Neuronal stem cell (in vitro differentiated cells): ENCODE measurements around the gene ADGRG6.

Source experiments
- DNase-seq: peaks from one replicate; pipeline ENCODE4 v3.0.0-alpha.2; 2013; ENCODE audit warnings: low spot score
- H2AFZ ChIP-seq: one replicate; pipeline ENCODE4 v1.6.1; 2013; ENCODE audit warnings: mild to moderate bottlenecking, low read length, inconsistent platforms
- H2AK5ac ChIP-seq: 2 replicates; pipeline ENCODE4 v1.6.1; 2013; ENCODE audit warnings: low read depth, mild to moderate bottlenecking, inconsistent platforms, low read length, moderate library complexity, mixed read lengths
- H2BK120ac ChIP-seq: 2 replicates; pipeline ENCODE4 v1.6.1; 2013; ENCODE audit warnings: low read depth, mild to moderate bottlenecking, inconsistent platforms, low read length, moderate library complexity, mixed read lengths
- H2BK12ac ChIP-seq: one replicate; pipeline ENCODE4 v1.6.1; 2013; ENCODE audit warnings: low read length, inconsistent platforms
- H2BK15ac ChIP-seq: 2 replicates; pipeline ENCODE4 v1.6.1; 2013; ENCODE audit warnings: mild to moderate bottlenecking, low read length, inconsistent platforms, mixed read lengths
- H2BK5ac ChIP-seq: one replicate; pipeline ENCODE4 v1.6.1; 2013; ENCODE audit warnings: inconsistent platforms, mild to moderate bottlenecking, low read length, moderate library complexity
- H3K14ac ChIP-seq: one replicate; pipeline ENCODE4 v1.6.1; 2013; ENCODE audit warnings: low read length, inconsistent platforms
- H3K18ac ChIP-seq: 2 replicates; pipeline ENCODE4 v1.6.1; 2013; ENCODE audit warnings: low read length, inconsistent platforms
- H3K23ac ChIP-seq: 2 replicates; pipeline ENCODE4 v1.6.1; 2013; ENCODE audit warnings: low read depth, mild to moderate bottlenecking, mixed read lengths, low read length, inconsistent platforms; ENCODE audit not compliant: poor library complexity
- H3K27ac ChIP-seq: replicated peaks from 3 replicates; pipeline ENCODE4 v1.5.1; 2013; ENCODE audit warnings: low read length, inconsistent platforms
- H3K27me3 ChIP-seq, 3 experiments: 2 replicates each; pipeline ENCODE4 v1.6.1; 2013; ENCODE audit warnings: low read length in 3 of 3, mild to moderate bottlenecking in 2 of 3, inconsistent platforms in 1 of 3, low read depth in 1 of 3, mixed read lengths in 1 of 3, moderate library complexity in 1 of 3; ENCODE audit not compliant: control insufficient read depth in 3 of 3, insufficient read depth in 3 of 3
- H3K36me3 ChIP-seq, 2 donors: replicated peaks in 1 of 2; 2 replicates each; pipeline ENCODE4 v1.6.1; 2013; ENCODE audit warnings: low read length in 2 of 2; ENCODE audit not compliant: control insufficient read depth in 2 of 2, insufficient read depth in 2 of 2
- H3K4ac ChIP-seq: 2 replicates; pipeline ENCODE4 v1.6.1; 2013; ENCODE audit warnings: inconsistent platforms, mild to moderate bottlenecking, low read length, moderate library complexity
- H3K4me1 ChIP-seq, 2 donors: 1 replicate in 1 of 2; 2 replicates in 1 of 2; pipeline ENCODE4 v1.6.1; 2013; ENCODE audit warnings: low read length in 2 of 2, low read depth in 1 of 2; ENCODE audit not compliant: control insufficient read depth in 2 of 2, insufficient read depth in 1 of 2
- H3K4me2 ChIP-seq: one replicate; pipeline ENCODE4 v1.6.1; 2013; ENCODE audit warnings: mild to moderate bottlenecking, low read length, inconsistent platforms; ENCODE audit not compliant: insufficient read depth, poor library complexity, severe bottlenecking
- H3K4me3 ChIP-seq, 2 donors: 2 replicates each; pipeline ENCODE4 v1.5.1; 2013; ENCODE audit warnings: low read length in 2 of 2, mild to moderate bottlenecking in 2 of 2, inconsistent platforms in 1 of 2, moderate library complexity in 1 of 2
- H3K79me1 ChIP-seq: one replicate; pipeline ENCODE4 v1.6.1; 2013; ENCODE audit warnings: low read depth, mild to moderate bottlenecking, inconsistent platforms, low read length, moderate library complexity
- H3K9ac ChIP-seq: one replicate; pipeline ENCODE4 v1.6.1; 2013; ENCODE audit warnings: mild to moderate bottlenecking, low read depth, low read length, inconsistent platforms; ENCODE audit not compliant: poor library complexity
- H3K9me3 ChIP-seq, 2 donors: replicated peaks in 1 of 2; 2 replicates each; pipeline versions ENCODE3 to v1.6.1; 2013; ENCODE audit warnings: low read length in 2 of 2, mild to moderate bottlenecking in 2 of 2, inconsistent platforms in 1 of 2, low read depth in 1 of 2, mixed read lengths in 1 of 2, moderate library complexity in 1 of 2; ENCODE audit not compliant: control insufficient read depth in 2 of 2, insufficient read depth in 1 of 2
- H4K8ac ChIP-seq: one replicate; pipeline ENCODE4 v1.6.1; 2013; ENCODE audit warnings: low read depth, mild to moderate bottlenecking, inconsistent platforms, low read length, moderate library complexity
- H4K91ac ChIP-seq: one replicate; pipeline ENCODE4 v1.6.1; 2013; ENCODE audit warnings: low read length, low read depth, mild to moderate bottlenecking, inconsistent platforms; ENCODE audit not compliant: poor library complexity
- WGBS, 2 donors: extraction: QIAGEN DNeasy Blood & Tissue Kit; methylation state at CpG; one replicate each; pipeline ENCODE4 v1.1.7; 2013; ENCODE audit warnings: missing lambda C conversion rate in 2 of 2, mixed read lengths in 1 of 2; ENCODE audit not compliant: insufficient read length in 2 of 2, insufficient replicate concordance in 1 of 2; ENCODE audit errors: extremely low coverage in 2 of 2; 5-methylcytosine and 5-hydroxymethylcytosine counted together

The ADGRG6 gene

DNA sequence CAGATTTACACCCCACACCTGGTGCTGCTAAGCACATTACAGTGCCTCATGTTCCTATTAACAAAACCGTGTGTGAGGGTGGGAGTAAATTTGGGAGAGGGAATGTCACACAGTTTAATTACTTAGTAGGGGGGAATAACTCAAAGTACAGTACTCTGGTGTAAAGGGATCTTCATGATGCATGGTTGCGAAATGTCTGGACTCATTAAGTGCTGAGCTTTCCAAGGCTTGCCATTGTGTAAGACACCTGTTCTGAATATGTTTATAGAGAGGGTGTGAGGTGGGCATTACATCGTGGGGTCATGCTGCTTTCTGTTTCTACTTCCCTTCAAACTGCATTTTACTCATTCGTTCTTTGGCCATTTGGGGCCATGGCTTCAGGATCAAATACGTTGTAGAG lies 181.2 kb downstream of the ADGRG6 start:
- Histone ChIP-seq H2BK12ac (no peak overlapping the region), H3K9ac (no peak overlapping the region), H3K23ac (no peak overlapping the region), H3K36me3 (no peaks in the 10 kb centered on the region), H3K27me3 (no peaks in the 10 kb centered on the region), H3K4me2 (no peak overlapping the region), H3K9me3 (no peaks in the 10 kb centered on the region), H3K14ac (no peak overlapping the region), H2AK5ac (no peak overlapping the region), H2BK15ac (no peak overlapping the region), H3K18ac (no peak overlapping the region), H4K91ac (no peak overlapping the region), H3K4me1 (no peaks in the 10 kb centered on the region), H4K8ac (no peak overlapping the region), H3K4me3 (no peak overlapping the region), H3K4ac (no peak overlapping the region), H3K27ac (no peak overlapping the region), H3K79me1 (no peaks in the 10 kb centered on the region), H2AFZ (no peak overlapping the region), H2BK5ac (no peak overlapping the region), H2BK120ac (no peak overlapping the region)
- DNase-seq = no peak
- WGBS, 2 donors = no CpG with 5 or more reads among the region's 5 CpGs

- Histone ChIP-seq H3K18ac (no peak overlapping the region), H2AFZ (no peak overlapping the region), H3K14ac (no peak overlapping the region), H2AK5ac (no peak overlapping the region), H4K91ac (no peak overlapping the region), H3K4me3 (no peak overlapping the region), H2BK5ac (no peak overlapping the region), H3K27me3 (no peaks in the 10 kb centered on the region), H3K79me1 (no peaks in the 10 kb centered on the region), H3K23ac (no peak overlapping the region), H3K4me2 (no peak overlapping the region), H3K27ac (no peak overlapping the region), H3K36me3 (no peaks in the 10 kb centered on the region), H4K8ac (no peak overlapping the region), H3K9me3 (no peaks in the 10 kb centered on the region), H3K9ac (no peak overlapping the region), H2BK15ac (no peak overlapping the region), H3K4ac (no peak overlapping the region), H3K4me1 (no peaks in the 10 kb centered on the region), H2BK12ac (no peak overlapping the region), H2BK120ac (no peak overlapping the region)
- DNase-seq = no peak
- no CpG with 5 or more reads among the region's 2 CpGs for WGBS, 2 donors
These were observed 183.4 kb downstream of the ADGRG6 start for GRCh38 chr6:142485256-142485655.

DNA sequence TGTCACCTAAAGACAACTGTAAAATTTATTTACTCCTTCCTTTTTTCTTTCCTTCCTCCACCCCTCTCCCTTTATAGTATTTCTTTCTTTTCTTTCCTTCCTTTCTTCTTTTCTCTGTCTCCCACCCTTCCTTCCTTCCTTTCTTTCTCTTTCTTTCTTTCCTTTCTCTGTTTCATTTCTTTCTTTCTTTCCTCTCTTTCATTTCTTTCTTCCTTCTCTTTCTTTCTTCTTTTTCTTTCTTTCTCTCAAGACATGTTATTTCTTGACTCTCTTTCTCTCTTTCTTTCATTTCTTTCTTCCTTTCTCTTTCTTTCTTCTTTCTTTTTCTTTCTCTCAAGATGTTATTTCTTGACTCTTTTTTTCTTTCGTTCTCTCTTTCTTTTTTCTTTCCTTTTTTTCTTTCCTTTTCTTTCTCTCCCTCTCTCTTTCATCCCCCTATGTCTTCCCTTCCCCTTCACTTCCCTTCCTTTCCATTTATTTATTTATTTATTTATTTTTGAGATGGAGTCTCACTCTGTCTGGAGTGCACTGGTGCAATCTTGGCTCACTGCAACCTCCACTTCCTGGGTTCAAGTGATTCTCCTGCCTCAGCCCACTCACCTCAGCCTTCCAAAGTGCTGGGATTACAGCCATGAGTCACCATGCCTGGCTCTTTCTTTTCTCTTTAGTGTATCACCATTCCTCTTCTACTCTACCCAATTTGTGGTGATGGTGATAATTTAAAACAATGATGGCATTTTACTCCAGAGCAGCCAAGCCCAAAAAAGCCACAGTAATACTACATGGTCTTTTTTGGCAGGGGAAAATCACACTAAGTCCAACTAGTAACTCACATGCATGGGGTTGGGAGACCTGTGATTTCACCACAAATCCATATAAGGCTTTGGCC lies 188.2 kb downstream of the ADGRG6 start:
- H3K4ac ChIP-seq = no peak overlapping the region
- no peak overlapping the region for H3K9ac ChIP-seq
- no peak overlapping the region for H3K27ac ChIP-seq
- WGBS, 2 donors = 100% methylated on average over 1 of the region's 1 CpG; no CpG with 5 or more reads in 1 of the 2 donors
- H3K9me3 ChIP-seq = no peaks in the 10 kb centered on the region
- no peak overlapping the region for H2BK12ac ChIP-seq
- no peak overlapping the region for H2BK15ac ChIP-seq
- no peak overlapping the region for H3K18ac ChIP-seq
- DNase-seq = no peak
- no peak overlapping the region for H2AFZ ChIP-seq
- no peak overlapping the region for H3K4me2 ChIP-seq
- H3K14ac ChIP-seq = no peak overlapping the region
- no peak overlapping the region for H2BK120ac ChIP-seq
- no peaks in the 10 kb centered on the region for H3K4me1 ChIP-seq
- no peaks in the 10 kb centered on the region for H3K79me1 ChIP-seq
- H4K8ac ChIP-seq = no peak overlapping the region
- no peak overlapping the region for H4K91ac ChIP-seq
- H2BK5ac ChIP-seq = no peak overlapping the region
- H3K23ac ChIP-seq = no peak overlapping the region
- H3K27me3 ChIP-seq = no peaks in the 10 kb centered on the region
- H2AK5ac ChIP-seq = no peak overlapping the region
- H3K4me3 ChIP-seq = no peak overlapping the region
- no peaks in the 10 kb centered on the region for H3K36me3 ChIP-seq
